IPS-15b (cell line): ENCODE data around the gene FGF14.

Source experiments
- H3K27me3 ChIP-seq: one replicate; pipeline ENCODE4 v1.6.1; 2013; ENCODE audit warnings: low read length; ENCODE audit not compliant: control insufficient read depth, insufficient read depth
- H3K36me3 ChIP-seq: one replicate; pipeline ENCODE4 v1.6.1; 2013; ENCODE audit warnings: low read length; ENCODE audit not compliant: control insufficient read depth, insufficient read depth
- H3K4me1 ChIP-seq: one replicate; pipeline ENCODE4 v1.6.1; 2013; ENCODE audit warnings: mild to moderate bottlenecking, low read length; ENCODE audit not compliant: control insufficient read depth, insufficient read depth
- H3K4me3 ChIP-seq: one replicate; pipeline ENCODE4 v1.5.1; 2013; ENCODE audit warnings: low read depth, low read length
- H3K9ac ChIP-seq: one replicate; pipeline ENCODE4 v1.6.1; 2013; ENCODE audit warnings: low read depth, mild to moderate bottlenecking, low read length
- H3K9me3 ChIP-seq: one replicate; pipeline ENCODE4 v1.6.1; 2013; ENCODE audit warnings: mild to moderate bottlenecking, low read length; ENCODE audit not compliant: control insufficient read depth, insufficient read depth

The FGF14 gene

GRCh38 chr13:101747039-101747438 lies 654.8 kb downstream of the FGF14 start:
- H3K36me3 ChIP-seq = no peaks in the 10 kb centered on the region
- no peak overlapping the region for H3K4me3 ChIP-seq
- no peaks in the 10 kb centered on the region for H3K27me3 ChIP-seq
- H3K9me3 ChIP-seq = no peaks in the 10 kb centered on the region
- no peak overlapping the region for H3K9ac ChIP-seq
- H3K4me1 ChIP-seq = peaks cover 4% of the 10 kb centered on the region

- no peak overlapping the region for H3K9ac ChIP-seq
- peaks cover 4% of the 10 kb centered on the region for H3K4me1 ChIP-seq
- H3K36me3 ChIP-seq = no peaks in the 10 kb centered on the region
- H3K27me3 ChIP-seq = no peaks in the 10 kb centered on the region
- no peak overlapping the region for H3K4me3 ChIP-seq
- H3K9me3 ChIP-seq = no peaks in the 10 kb centered on the region
Observed at GRCh38 chr13:101746513-101746912, 655.3 kb downstream of the FGF14 start.

GRCh38 chr13:101739382-101740178 lies 662.3 kb downstream of the FGF14 start:
- H3K9me3 ChIP-seq = no peaks in the 10 kb centered on the region
- no peaks in the 10 kb centered on the region for H3K4me1 ChIP-seq
- H3K9ac ChIP-seq = no peak overlapping the region
- no peaks in the 10 kb centered on the region for H3K36me3 ChIP-seq
- H3K4me3 ChIP-seq = no peak overlapping the region
- H3K27me3 ChIP-seq = no peaks in the 10 kb centered on the region

- no peak overlapping the region for H3K9ac ChIP-seq
- H3K4me1 ChIP-seq = no peaks in the 10 kb centered on the region
- no peaks in the 10 kb centered on the region for H3K9me3 ChIP-seq
- no peak overlapping the region for H3K4me3 ChIP-seq
- no peaks in the 10 kb centered on the region for H3K36me3 ChIP-seq
- no peaks in the 10 kb centered on the region for H3K27me3 ChIP-seq
Observed at GRCh38 chr13:101738336-101738735, 663.5 kb downstream of the FGF14 start.

GRCh38 chr13:101736566-101736965 lies 665.3 kb downstream of the FGF14 start:
- Histone ChIP-seq H3K9ac (no peak overlapping the region), H3K36me3 (no peaks in the 10 kb centered on the region), H3K4me1 (no peaks in the 10 kb centered on the region), H3K9me3 (no peaks in the 10 kb centered on the region), H3K27me3 (no peaks in the 10 kb centered on the region), H3K4me3 (no peak overlapping the region)

- Histone ChIP-seq H3K9me3 (no peaks in the 10 kb centered on the region), H3K4me1 (no peaks in the 10 kb centered on the region)
Observed at GRCh38 chr13:101730420-101731000, 671.3 kb downstream of the FGF14 start.

GRCh38 chr13:101728615-101729014 lies 673.2 kb downstream of the FGF14 start:
- H3K4me1 ChIP-seq = no peaks in the 10 kb centered on the region
- H3K9ac ChIP-seq = no peak overlapping the region
- H3K27me3 ChIP-seq = no peaks in the 10 kb centered on the region
- H3K36me3 ChIP-seq = no peaks in the 10 kb centered on the region
- H3K4me3 ChIP-seq = no peak overlapping the region
- no peaks in the 10 kb centered on the region for H3K9me3 ChIP-seq

More at GRCh38 chr13:101730420-101731000, 671.3 kb downstream of the FGF14 start:
- H3K27me3 ChIP-seq = no peaks in the 10 kb centered on the region
- H3K9ac ChIP-seq = no peak overlapping the region
- no peaks in the 10 kb centered on the region for H3K36me3 ChIP-seq
- H3K4me3 ChIP-seq = no peak overlapping the region

- Histone ChIP-seq H3K36me3 (no peaks in the 10 kb centered on the region), H3K4me3 (no peak overlapping the region), H3K9me3 (no peaks in the 10 kb centered on the region), H3K9ac (no peak overlapping the region), H3K4me1 (no peaks in the 10 kb centered on the region), H3K27me3 (no peaks in the 10 kb centered on the region)
Observed at GRCh38 chr13:101728021-101728420, 673.8 kb downstream of the FGF14 start.

- H3K4me3 ChIP-seq = no peak overlapping the region
- no peaks in the 10 kb centered on the region for H3K4me1 ChIP-seq
- H3K9me3 ChIP-seq = no peaks in the 10 kb centered on the region
- H3K9ac ChIP-seq = no peak overlapping the region
- no peaks in the 10 kb centered on the region for H3K27me3 ChIP-seq
- H3K36me3 ChIP-seq = no peaks in the 10 kb centered on the region
Observed at GRCh38 chr13:101727118-101727517, 674.7 kb downstream of the FGF14 start.

GRCh38 chr13:101726681-101727080 lies 675.2 kb downstream of the FGF14 start:
- H3K9me3 ChIP-seq = no peaks in the 10 kb centered on the region
- H3K4me3 ChIP-seq = no peak overlapping the region
- H3K4me1 ChIP-seq = no peaks in the 10 kb centered on the region
- no peaks in the 10 kb centered on the region for H3K27me3 ChIP-seq
- no peak overlapping the region for H3K9ac ChIP-seq
- no peaks in the 10 kb centered on the region for H3K36me3 ChIP-seq

GRCh38 chr13:101718496-101718895 lies 683.4 kb downstream of the FGF14 start:
- H3K36me3 ChIP-seq = no peaks in the 10 kb centered on the region
- H3K27me3 ChIP-seq = no peaks in the 10 kb centered on the region
- H3K9me3 ChIP-seq = no peaks in the 10 kb centered on the region
- H3K4me3 ChIP-seq = no peak overlapping the region
- no peaks in the 10 kb centered on the region for H3K4me1 ChIP-seq
- no peak overlapping the region for H3K9ac ChIP-seq

- Histone ChIP-seq H3K9ac (no peak overlapping the region), H3K9me3 (no peaks in the 10 kb centered on the region), H3K27me3 (no peaks in the 10 kb centered on the region), H3K4me1 (no peaks in the 10 kb centered on the region), H3K4me3 (no peak overlapping the region), H3K36me3 (no peaks in the 10 kb centered on the region)
Observed at GRCh38 chr13:101717353-101717752, 684.5 kb downstream of the FGF14 start.
